DND-41 (cell line): Measurements from ENCODE around the gene TXK.

Experiments used
- ATAC-seq: fragments of 200-7000 bp; cut with Tn5 transposase; 3 replicates; pipeline ENCODE4 v1.9.1; 2021; ENCODE audit warnings: low read depth; ENCODE audit not compliant: insufficient read depth
- DNase-seq: peaks from one replicate; pipeline ENCODE4 v3.0.0-alpha.2; 2020
- H2AFZ ChIP-seq: 2 replicates; pipeline ENCODE4 v1.6.0; 2012; ENCODE audit warnings: low read depth, low read length
- H3K27ac ChIP-seq: 2 replicates; pipeline ENCODE4 v1.5.1; 2012; ENCODE audit warnings: low read length, inconsistent platforms
- H3K27me3 ChIP-seq: fragments of 200-600 bp; sonication (generic); 2 replicates; pipeline ENCODE4 v1.6.0; 2012; ENCODE audit warnings: low read length, mild to moderate bottlenecking, inconsistent platforms; ENCODE audit not compliant: insufficient read depth, poor library complexity
- H3K36me3 ChIP-seq: 2 replicates; pipeline ENCODE4 v1.5.1; 2012; ENCODE audit warnings: low read length, inconsistent platforms; ENCODE audit not compliant: insufficient read depth
- H3K4me1 ChIP-seq: 2 replicates; pipeline ENCODE4 v1.5.1; 2012; ENCODE audit warnings: mild to moderate bottlenecking, low read length; ENCODE audit not compliant: insufficient read depth
- H3K4me2 ChIP-seq: 2 replicates; pipeline ENCODE4 v1.6.0; 2012; ENCODE audit warnings: mild to moderate bottlenecking, moderate library complexity, low read length, inconsistent platforms; ENCODE audit not compliant: insufficient read depth
- H3K4me3 ChIP-seq, 2 experiments: fragments of 200-600 bp in 1 of 2; shearing (Covaris generic) in 1 of 2; 2 replicates each; pipeline ENCODE4 v1.5.1; 2012 to 2016; ENCODE audit warnings: inconsistent platforms in 2 of 2, low read length in 2 of 2, mild to moderate bottlenecking in 2 of 2, low read depth in 1 of 2, moderate library complexity in 1 of 2
- H3K79me2 ChIP-seq: 2 replicates; pipeline ENCODE4 v1.6.0; 2012; ENCODE audit warnings: low read length, inconsistent platforms; ENCODE audit not compliant: insufficient read depth
- H3K9ac ChIP-seq: 2 replicates; pipeline ENCODE4 v1.6.0; 2012; ENCODE audit warnings: low read depth, mild to moderate bottlenecking, inconsistent platforms, low read length, moderate library complexity
- H3K9me3 ChIP-seq: 2 replicates; pipeline ENCODE4 v1.5.1; 2012; ENCODE audit warnings: low read length, moderate library complexity, mild to moderate bottlenecking, inconsistent platforms; ENCODE audit not compliant: insufficient read depth, severe bottlenecking
- H4K20me1 ChIP-seq: 2 replicates; pipeline ENCODE4 v1.6.0; 2012; ENCODE audit warnings: low read length; ENCODE audit not compliant: insufficient read depth
- CTCF ChIP-seq: IDR thresholded peaks from 2 replicates; pipeline ENCODE4 v1.5.1; 2012; ENCODE audit warnings: borderline replicate concordance, low read length, moderate library complexity, mild to moderate bottlenecking; ENCODE audit not compliant: poor library complexity, severe bottlenecking; ENCODE audit errors: extremely low read depth
- EZH2 ChIP-seq: IDR thresholded peaks from 3 replicates; pipeline ENCODE4 v1.6.1; 2012; ENCODE audit warnings: borderline replicate concordance, low read depth, mild to moderate bottlenecking, moderate library complexity, low read length, inconsistent platforms; ENCODE audit not compliant: severe bottlenecking

TXK gene

DNA sequence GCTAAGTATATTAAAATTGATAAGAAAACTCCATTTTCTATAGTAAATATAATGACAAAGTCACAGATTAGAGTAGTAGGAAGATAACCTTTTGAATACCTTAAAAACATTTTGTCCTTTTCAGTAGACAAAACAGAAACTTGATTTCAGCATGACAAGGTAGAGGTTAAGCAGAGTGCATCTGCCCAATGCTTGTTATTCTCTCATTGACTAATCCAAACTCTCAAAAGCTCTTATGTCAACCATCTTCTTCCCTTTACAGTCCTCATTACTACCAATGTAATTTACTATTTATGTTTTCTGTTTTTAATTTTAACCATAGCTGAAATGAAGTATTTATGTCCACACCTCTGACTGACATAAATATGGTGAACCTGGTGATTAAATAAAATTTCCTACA lies 106.4 kb downstream of the TXK start:
- TF ChIP-seq EZH2 (no peak), CTCF (no peak)
- H3K27me3 ChIP-seq = no peaks in the 10 kb centered on the region
- H3K36me3 ChIP-seq = no peaks in the 10 kb centered on the region
- H3K27ac ChIP-seq = no peak overlapping the region
- ATAC-seq (no peak), DNase-seq (no peak)
- H3K4me1 ChIP-seq = no peaks in the 10 kb centered on the region
- H3K4me3 ChIP-seq = no peak overlapping the region
- H4K20me1 ChIP-seq = no peaks in the 10 kb centered on the region
- no peaks in the 10 kb centered on the region for H3K9me3 ChIP-seq
- H3K4me2 ChIP-seq = no peak overlapping the region
- no peak overlapping the region for H3K9ac ChIP-seq
- no peaks in the 10 kb centered on the region for H3K79me2 ChIP-seq
- H2AFZ ChIP-seq = no peak overlapping the region

- Histone ChIP-seq H3K9ac (no peak overlapping the region), H3K9me3 (no peaks in the 10 kb centered on the region), H3K27ac (no peak overlapping the region), H2AFZ (no peak overlapping the region), H3K36me3 (no peaks in the 10 kb centered on the region), H3K4me1 (no peaks in the 10 kb centered on the region), H3K27me3 (no peaks in the 10 kb centered on the region), H3K79me2 (no peaks in the 10 kb centered on the region), H3K4me2 (no peak overlapping the region), H4K20me1 (no peaks in the 10 kb centered on the region), H3K4me3 (no peak overlapping the region)
- DNase-seq = no peak
- no peak for TF ChIP-seq CTCF
- no peak for ATAC-seq
Observed at GRCh38 chr4:48025005-48025404, 109.0 kb downstream of the TXK start.

GRCh38 chr4:48024522-48024921 lies 109.5 kb downstream of the TXK start:
- H3K36me3 ChIP-seq = no peaks in the 10 kb centered on the region
- no peak overlapping the region for H3K4me2 ChIP-seq
- H3K9me3 ChIP-seq = no peaks in the 10 kb centered on the region
- no peak for ATAC-seq
- DNase-seq = no peak
- no peaks in the 10 kb centered on the region for H4K20me1 ChIP-seq
- no peak overlapping the region for H3K4me3 ChIP-seq
- no peaks in the 10 kb centered on the region for H3K27me3 ChIP-seq
- no peak overlapping the region for H3K27ac ChIP-seq
- H2AFZ ChIP-seq = no peak overlapping the region
- no peak overlapping the region for H3K9ac ChIP-seq
- TF ChIP-seq CTCF (no peak), EZH2 (no peak)
- H3K79me2 ChIP-seq = no peaks in the 10 kb centered on the region
- no peaks in the 10 kb centered on the region for H3K4me1 ChIP-seq

- DNase-seq (no peak), ATAC-seq (no peak)
- no peaks in the 10 kb centered on the region for H4K20me1 ChIP-seq
- H3K9ac ChIP-seq = no peak overlapping the region
- no peaks in the 10 kb centered on the region for H3K27me3 ChIP-seq
- H3K4me2 ChIP-seq = no peak overlapping the region
- H2AFZ ChIP-seq = no peak overlapping the region
- no peaks in the 10 kb centered on the region for H3K36me3 ChIP-seq
- no peak overlapping the region for H3K27ac ChIP-seq
- no peaks in the 10 kb centered on the region for H3K79me2 ChIP-seq
- H3K4me1 ChIP-seq = no peaks in the 10 kb centered on the region
- H3K9me3 ChIP-seq = no peaks in the 10 kb centered on the region
- no peak overlapping the region for H3K4me3 ChIP-seq
- TF ChIP-seq CTCF (no peak), EZH2 (no peak)
Observed at GRCh38 chr4:48022192-48022799, 111.8 kb downstream of the TXK start.
